Chondrocyte (in vitro differentiated cells): Measurements from ENCODE around the gene CTNND2. TPM values are rescaled to one million over a fixed set of nuclear protein-coding genes. Genes with fewer than 3 reads are reported as not detected.

Experiments
- DNase-seq: peaks from one replicate; pipeline ENCODE4 v3.0.0; 2021; ENCODE audit warnings: mixed read lengths, low spot score
- H3K27ac Mint-ChIP-seq: one replicate; pipeline ENCODE4 v1.8.0; 2021; ENCODE audit warnings: mild to moderate bottlenecking, moderate library complexity, mixed read lengths; ENCODE audit not compliant: unreplicated experiment
- H3K27me3 Mint-ChIP-seq: 2 replicates; pipeline ENCODE4 v1.8.0; 2021; ENCODE audit warnings: low read depth, mixed read lengths
- H3K36me3 Mint-ChIP-seq: 2 replicates; pipeline ENCODE4 v1.8.0; 2021; ENCODE audit warnings: low read depth, mixed read lengths
- H3K4me1 Mint-ChIP-seq: 2 replicates; pipeline ENCODE4 v1.8.0; 2021; ENCODE audit warnings: low read depth, mild to moderate bottlenecking, mixed read lengths
- H3K4me3 Mint-ChIP-seq: one replicate; pipeline ENCODE4 v1.8.0; 2021; ENCODE audit warnings: mild to moderate bottlenecking, moderate library complexity, mixed read lengths; ENCODE audit not compliant: unreplicated experiment
- H3K9me3 Mint-ChIP-seq: 2 replicates; pipeline ENCODE4 v1.8.0; 2021; ENCODE audit warnings: low read depth, mixed read lengths
- total RNA-seq: library from RNA; stranded (reverse); gene quantifications from 3 replicates; pipeline ENCODE4 v1.2.1, GENCODE V29; 2021
- TF ChIP-seq, protein P1 (sequence below): fragments of 200-600 bp; sonication (generic); IDR thresholded peaks from 2 replicates; pipeline ENCODE4 v1.5.0; 2021; ENCODE audit warnings: antibody characterized with exemption, mild to moderate bottlenecking, moderate library complexity

The CTNND2 gene
- total RNA-seq, 1 donor from 2014 or later = 2.1 TPM

DNA sequence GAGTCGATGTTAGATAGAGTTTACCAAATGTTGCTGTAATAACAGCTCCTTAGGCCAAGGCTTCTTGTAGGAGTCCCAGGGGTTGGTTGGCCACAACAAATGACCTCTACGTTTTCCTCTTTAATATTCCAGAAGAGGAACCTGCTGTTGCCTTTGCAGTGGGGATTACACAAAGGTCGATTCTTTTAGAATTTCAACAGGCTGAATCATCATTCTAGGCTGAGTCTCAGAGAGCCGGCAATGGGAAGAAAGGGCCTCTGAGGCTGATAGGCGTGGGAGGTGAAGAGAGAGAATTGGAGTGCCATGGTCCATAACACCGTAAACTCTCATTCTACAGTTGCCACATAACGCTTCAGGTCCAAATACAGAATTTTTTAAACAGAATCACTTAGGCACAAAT lies 737.3 kb downstream of the CTNND2 start:
- Mint-ChIP-seq H3K4me3 (no peak overlapping the region), H3K4me1 (no peaks in the 10 kb centered on the region), H3K27ac (no peak overlapping the region), H3K9me3 (no peaks in the 10 kb centered on the region), H3K36me3 (no peaks in the 10 kb centered on the region), H3K27me3 (peaks cover 22% of the 10 kb centered on the region)
- TF ChIP-seq, protein P1, sequence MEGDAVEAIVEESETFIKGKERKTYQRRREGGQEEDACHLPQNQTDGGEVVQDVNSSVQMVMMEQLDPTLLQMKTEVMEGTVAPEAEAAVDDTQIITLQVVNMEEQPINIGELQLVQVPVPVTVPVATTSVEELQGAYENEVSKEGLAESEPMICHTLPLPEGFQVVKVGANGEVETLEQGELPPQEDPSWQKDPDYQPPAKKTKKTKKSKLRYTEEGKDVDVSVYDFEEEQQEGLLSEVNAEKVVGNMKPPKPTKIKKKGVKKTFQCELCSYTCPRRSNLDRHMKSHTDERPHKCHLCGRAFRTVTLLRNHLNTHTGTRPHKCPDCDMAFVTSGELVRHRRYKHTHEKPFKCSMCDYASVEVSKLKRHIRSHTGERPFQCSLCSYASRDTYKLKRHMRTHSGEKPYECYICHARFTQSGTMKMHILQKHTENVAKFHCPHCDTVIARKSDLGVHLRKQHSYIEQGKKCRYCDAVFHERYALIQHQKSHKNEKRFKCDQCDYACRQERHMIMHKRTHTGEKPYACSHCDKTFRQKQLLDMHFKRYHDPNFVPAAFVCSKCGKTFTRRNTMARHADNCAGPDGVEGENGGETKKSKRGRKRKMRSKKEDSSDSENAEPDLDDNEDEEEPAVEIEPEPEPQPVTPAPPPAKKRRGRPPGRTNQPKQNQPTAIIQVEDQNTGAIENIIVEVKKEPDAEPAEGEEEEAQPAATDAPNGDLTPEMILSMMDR = no peak
- no peak for DNase-seq

DNA sequence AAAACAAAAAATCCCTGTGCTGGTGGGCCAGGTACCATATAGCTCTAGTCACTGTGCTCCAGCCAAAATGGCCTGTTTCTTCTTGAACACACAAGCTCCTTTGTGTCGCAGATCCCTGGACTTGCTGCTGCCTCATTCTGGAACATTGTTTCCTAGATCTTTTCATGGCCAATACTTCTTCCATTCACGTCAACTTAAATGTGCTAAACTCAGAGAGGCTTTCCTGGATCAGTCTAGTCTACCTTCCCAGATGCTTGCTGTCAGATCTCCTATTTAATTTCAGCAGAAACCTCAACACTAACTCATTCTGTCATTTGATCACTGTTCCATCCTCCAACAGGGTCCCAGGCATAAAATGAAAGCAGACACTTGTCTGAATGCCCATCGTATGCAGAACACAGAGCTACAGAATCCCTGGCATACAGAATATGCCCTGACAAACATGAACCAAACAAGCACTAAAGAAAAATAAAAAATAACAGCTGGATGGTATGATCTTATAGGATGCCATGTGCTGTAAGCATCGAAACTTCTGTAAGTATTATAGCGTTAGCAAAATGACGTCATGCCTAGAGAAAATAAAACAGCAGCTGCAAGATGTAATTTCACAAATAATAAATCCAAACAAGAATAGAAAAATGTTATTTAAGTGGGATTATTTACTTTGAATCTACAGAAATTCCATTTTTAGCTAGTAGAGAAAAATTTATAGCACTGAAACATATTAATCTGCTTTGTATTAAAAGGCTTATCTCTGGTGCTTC lies 739.5 kb downstream of the CTNND2 start:
- TF ChIP-seq, protein P1 = no peak
- no peak for DNase-seq
- Mint-ChIP-seq H3K4me3 (no peak overlapping the region), H3K4me1 (no peaks in the 10 kb centered on the region), H3K36me3 (no peaks in the 10 kb centered on the region), H3K27ac (no peak overlapping the region), H3K9me3 (no peaks in the 10 kb centered on the region), H3K27me3 (peaks cover 16% of the 10 kb centered on the region)

DNA sequence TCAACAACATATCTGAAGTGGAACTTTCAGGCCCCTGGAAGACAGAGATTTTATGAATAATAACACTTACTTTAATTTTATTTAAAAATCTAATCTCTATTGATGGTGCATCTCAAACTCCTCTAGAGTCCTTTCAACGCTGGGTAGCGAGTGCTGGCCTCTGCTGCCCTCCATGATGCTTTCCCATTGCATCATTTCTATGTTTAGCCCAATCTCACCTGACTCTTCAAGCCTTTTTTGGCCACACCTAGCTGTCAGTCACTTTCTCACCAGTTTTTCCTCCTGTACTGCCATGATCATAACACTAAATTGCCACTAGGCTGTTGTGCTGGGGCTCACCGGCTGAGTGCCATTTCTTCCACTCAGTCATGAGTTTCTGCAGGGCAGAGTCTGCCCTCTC lies 747.1 kb downstream of the CTNND2 start:
- Mint-ChIP-seq H3K27ac (no peak overlapping the region), H3K9me3 (no peaks in the 10 kb centered on the region), H3K4me1 (no peaks in the 10 kb centered on the region), H3K27me3 (peaks cover 29% of the 10 kb centered on the region), H3K36me3 (no peaks in the 10 kb centered on the region), H3K4me3 (no peak overlapping the region)
- DNase-seq = no peak
- TF ChIP-seq, protein P1 = no peak

DNA sequence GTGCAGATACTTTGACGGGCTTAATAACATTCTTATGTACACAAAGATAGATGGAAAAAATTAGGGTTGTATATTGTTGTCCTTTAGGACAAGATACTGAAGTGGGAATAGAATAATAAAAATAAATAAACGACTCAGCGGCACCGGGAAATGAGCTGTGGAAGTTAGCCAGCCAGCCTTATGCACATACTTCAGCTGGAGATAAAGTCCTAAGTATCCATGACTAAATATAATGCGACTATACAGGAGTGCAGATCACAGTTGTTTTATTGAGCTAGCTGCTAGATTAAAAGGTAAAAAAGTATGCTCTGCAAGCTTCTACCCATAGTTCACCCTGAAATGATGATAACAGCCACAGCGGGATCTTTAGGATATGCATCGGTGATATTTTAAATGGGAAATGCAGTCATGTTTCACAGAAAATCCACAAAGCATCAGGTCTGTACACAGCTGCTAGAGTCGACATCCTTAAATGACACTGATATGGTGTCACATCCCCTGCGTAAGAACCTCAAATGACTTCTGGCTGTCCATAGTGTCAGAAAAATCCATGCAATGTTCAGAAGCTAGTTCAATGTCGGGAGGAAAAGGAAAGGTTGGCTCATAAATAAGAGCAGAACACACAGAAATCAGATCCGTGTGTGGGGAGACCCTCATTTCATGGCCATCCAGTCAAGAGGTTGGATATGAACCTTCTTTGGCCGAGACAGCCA lies 750.4 kb downstream of the CTNND2 start:
- Mint-ChIP-seq H3K4me1 (no peaks in the 10 kb centered on the region), H3K9me3 (no peaks in the 10 kb centered on the region), H3K27ac (no peak overlapping the region), H3K4me3 (no peak overlapping the region), H3K27me3 (peaks cover 24% of the 10 kb centered on the region), H3K36me3 (no peaks in the 10 kb centered on the region)
- no peak for DNase-seq
- TF ChIP-seq, protein P1 = no peak

DNA sequence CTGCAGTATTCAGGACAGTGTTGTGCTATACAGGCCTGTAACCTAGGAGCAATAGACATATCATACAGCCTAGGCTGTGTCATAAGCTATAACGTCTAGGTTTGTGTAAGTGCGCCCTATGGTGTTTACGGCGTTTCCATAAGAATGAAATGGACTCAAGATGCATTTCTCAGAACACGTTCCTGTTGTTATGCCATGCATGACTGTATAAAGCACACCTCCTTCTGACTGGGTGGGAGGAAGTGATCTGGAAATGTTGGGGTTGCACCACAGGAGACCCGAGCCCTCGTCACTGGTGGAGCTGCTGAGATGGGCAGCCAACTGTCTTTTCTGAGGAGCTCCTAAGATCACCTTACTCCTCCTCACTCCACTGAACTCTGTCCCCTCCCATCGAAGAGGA lies 751.9 kb downstream of the CTNND2 start:
- Mint-ChIP-seq H3K27ac (no peak overlapping the region), H3K9me3 (no peaks in the 10 kb centered on the region), H3K36me3 (no peaks in the 10 kb centered on the region), H3K4me1 (no peaks in the 10 kb centered on the region), H3K27me3 (peaks cover 23% of the 10 kb centered on the region), H3K4me3 (no peak overlapping the region)
- DNase-seq = no peak
- TF ChIP-seq, protein P1 = no peak
